Caco-2 (cell line): Measurements from ENCODE around the gene TNRC6B. TPM values are rescaled to one million over a fixed set of nuclear protein-coding genes. Genes with fewer than 3 reads are reported as not detected.

Source experiments
- BruUV-seq: library from RNA; stranded (reverse); fragments of 400-500 nt; replicated peaks from 2 replicates; lab custom pipeline; 2021; lab: Mats Ljungman, UMichigan
- CTCF ChIA-PET: fragments of 300-600 bp; sonication (Branson Sonifier 250); formaldehyde crosslinking; loops from one replicate; lab custom pipeline; 2022; ENCODE audit warnings: antibody characterized with exemption; lab: Charles Lee
- POLR2A ChIA-PET: fragments of 300-600 bp; sonication (Branson Sonifier 250); formaldehyde crosslinking; loops from one replicate; lab custom pipeline; 2022; ENCODE audit warnings: antibody characterized with exemption; lab: Charles Lee
- DNase-seq, 2 experiments: peaks; one replicate each; pipeline versions ENCODE4 v3.0.0 to v3.0.0-alpha.2; 2020 to 2022
- H3K27me3 ChIP-seq: replicated peaks from 2 replicates; pipeline ENCODE4 v1.6.0; 2011; ENCODE audit warnings: low read length; ENCODE audit not compliant: control insufficient read depth, insufficient read depth
- H3K36me3 ChIP-seq: 2 replicates; pipeline ENCODE4 v1.5.1; 2011; ENCODE audit warnings: low read length; ENCODE audit not compliant: control insufficient read depth, insufficient read depth
- H3K4me1 ChIP-seq: fragments of 250-450 bp; sonication (Bioruptor Pico); 2 replicates; pipeline ENCODE4 v1.5.1; 2020; ENCODE audit warnings: mild to moderate bottlenecking
- H3K4me3 ChIP-seq: 2 replicates; pipeline ENCODE4 v1.5.1; 2011; ENCODE audit warnings: low read depth, mild to moderate bottlenecking, control low read depth, low read length
- H3K9me3 ChIP-seq: fragments of 250-450 bp; sonication (Bioruptor Pico); 2 replicates; pipeline ENCODE4 v1.5.1; 2020; ENCODE audit warnings: mild to moderate bottlenecking, moderate library complexity
- H3K27ac Mint-ChIP-seq: one replicate; pipeline ENCODE4 v1.8.0; 2022; ENCODE audit warnings: mixed read lengths; ENCODE audit not compliant: unreplicated experiment
- H3K27me3 Mint-ChIP-seq: one replicate; pipeline ENCODE4 v1.8.0; 2022; ENCODE audit warnings: mixed read lengths; ENCODE audit not compliant: insufficient read depth, unreplicated experiment
- H3K36me3 Mint-ChIP-seq: one replicate; pipeline ENCODE4 v1.8.0; 2022; ENCODE audit warnings: mild to moderate bottlenecking, mixed read lengths; ENCODE audit not compliant: insufficient read depth, unreplicated experiment
- H3K4me1 Mint-ChIP-seq: one replicate; pipeline ENCODE4 v1.8.0; 2022; ENCODE audit warnings: low read depth, mixed read lengths; ENCODE audit not compliant: unreplicated experiment
- H3K4me3 Mint-ChIP-seq: one replicate; pipeline ENCODE4 v1.8.0; 2022; ENCODE audit warnings: mild to moderate bottlenecking, moderate library complexity, mixed read lengths; ENCODE audit not compliant: unreplicated experiment
- H3K9me3 Mint-ChIP-seq: one replicate; pipeline ENCODE4 v1.8.0; 2022; ENCODE audit warnings: mixed read lengths; ENCODE audit not compliant: unreplicated experiment
- intact Hi-C: fragments of 100-400 bp; cut with micrococcal nuclease; formaldehyde crosslinking; loops from one replicate; pipeline ENCODE4 v1.10.0; 2022; ENCODE audit not compliant: unreplicated experiment
- total RNA-seq: library from RNA; stranded (reverse); gene quantifications from 2 replicates; pipeline ENCODE4 v1.2.3, GENCODE V29; 2022
- TF ChIP-seq, protein P1 (sequence below), 2 experiments: fragments of 200-600 bp in 1 of 2; IDR thresholded peaks; 1 replicate in 1 of 2; 2 replicates in 1 of 2; pipeline versions ENCODE4 v1.5.1 to v1.8.0; 2011 to 2022; ENCODE audit warnings: antibody characterized with exemption in 1 of 2, control low read depth in 1 of 2, inconsistent platforms in 1 of 2, low read depth in 1 of 2, low read length in 1 of 2, mild to moderate bottlenecking in 1 of 2, moderate library complexity in 1 of 2; ENCODE audit not compliant: insufficient read depth in 1 of 2, severe bottlenecking in 1 of 2, unreplicated experiment in 1 of 2

The TNRC6B gene
- total RNA-seq, 1 experiment from 2014 or later, result 23.5 TPM

- H3K4me1 ChIP-seq, result no peaks in the 10 kb centered on the region
- DNase-seq, result no peak
- intact Hi-C loops, result no loop called here
- no peak overlapping the region for H3K27ac Mint-ChIP-seq
- no peaks in the 10 kb centered on the region for H3K9me3 ChIP-seq
- no peak overlapping the region for H3K4me3 Mint-ChIP-seq
- no peaks in the 10 kb centered on the region for H3K27me3 ChIP-seq
- BruUV-seq, result no TSS peak
- peaks cover 61% of the 10 kb centered on the region for H3K36me3 Mint-ChIP-seq
- TF ChIP-seq, protein P1, sequence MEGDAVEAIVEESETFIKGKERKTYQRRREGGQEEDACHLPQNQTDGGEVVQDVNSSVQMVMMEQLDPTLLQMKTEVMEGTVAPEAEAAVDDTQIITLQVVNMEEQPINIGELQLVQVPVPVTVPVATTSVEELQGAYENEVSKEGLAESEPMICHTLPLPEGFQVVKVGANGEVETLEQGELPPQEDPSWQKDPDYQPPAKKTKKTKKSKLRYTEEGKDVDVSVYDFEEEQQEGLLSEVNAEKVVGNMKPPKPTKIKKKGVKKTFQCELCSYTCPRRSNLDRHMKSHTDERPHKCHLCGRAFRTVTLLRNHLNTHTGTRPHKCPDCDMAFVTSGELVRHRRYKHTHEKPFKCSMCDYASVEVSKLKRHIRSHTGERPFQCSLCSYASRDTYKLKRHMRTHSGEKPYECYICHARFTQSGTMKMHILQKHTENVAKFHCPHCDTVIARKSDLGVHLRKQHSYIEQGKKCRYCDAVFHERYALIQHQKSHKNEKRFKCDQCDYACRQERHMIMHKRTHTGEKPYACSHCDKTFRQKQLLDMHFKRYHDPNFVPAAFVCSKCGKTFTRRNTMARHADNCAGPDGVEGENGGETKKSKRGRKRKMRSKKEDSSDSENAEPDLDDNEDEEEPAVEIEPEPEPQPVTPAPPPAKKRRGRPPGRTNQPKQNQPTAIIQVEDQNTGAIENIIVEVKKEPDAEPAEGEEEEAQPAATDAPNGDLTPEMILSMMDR (IDR thresholded peaks at IDR 0.05; ENCODE audit: insufficient read depth in 1 of 2, low read depth in 1 of 2, low read length in 1 of 2, severe bottlenecking in 1 of 2, unreplicated experiment in 1 of 2), result no peak
- H3K36me3 ChIP-seq, result no peaks in the 10 kb centered on the region
- no peak overlapping the region for H3K4me3 ChIP-seq
- CTCF ChIA-PET, result no interaction called here
- H3K4me1 Mint-ChIP-seq, result peaks cover 2% of the 10 kb centered on the region
- POLR2A ChIA-PET, result no interaction called here
- H3K27me3 Mint-ChIP-seq, result no peaks in the 10 kb centered on the region
- no peaks in the 10 kb centered on the region for H3K9me3 Mint-ChIP-seq
Observed at GRCh38 chr22:40368016-40368415, 190.3 kb downstream of the TNRC6B start.

GRCh38 chr22:40368836-40369235 is 191.1 kb downstream of the TNRC6B start:
- H3K4me3 ChIP-seq, result no peak overlapping the region
- ChIA-PET POLR2A (no interaction called here), CTCF (no interaction called here)
- peaks cover 59% of the 10 kb centered on the region for H3K36me3 Mint-ChIP-seq
- H3K4me3 Mint-ChIP-seq, result no peak overlapping the region
- intact Hi-C loops, result no loop called here
- no TSS peak for BruUV-seq
- no peak overlapping the region for H3K27ac Mint-ChIP-seq
- TF ChIP-seq, protein P1 (IDR thresholded peaks at IDR 0.05; ENCODE audit: insufficient read depth in 1 of 2, low read depth in 1 of 2, low read length in 1 of 2, severe bottlenecking in 1 of 2, unreplicated experiment in 1 of 2), result no peak
- no peaks in the 10 kb centered on the region for H3K9me3 Mint-ChIP-seq
- no peaks in the 10 kb centered on the region for H3K27me3 Mint-ChIP-seq
- no peaks in the 10 kb centered on the region for H3K36me3 ChIP-seq
- H3K9me3 ChIP-seq, result no peaks in the 10 kb centered on the region
- H3K4me1 Mint-ChIP-seq, result peaks cover 7% of the 10 kb centered on the region
- no peaks in the 10 kb centered on the region for H3K27me3 ChIP-seq
- DNase-seq, result no peak
- H3K4me1 ChIP-seq, result no peaks in the 10 kb centered on the region

- H3K4me1 Mint-ChIP-seq, result peaks cover 7% of the 10 kb centered on the region
- DNase-seq, result no peak
- intact Hi-C loops, result no loop called here
Observed at GRCh38 chr22:40374567-40374966, 196.8 kb downstream of the TNRC6B start.

More at GRCh38 chr22:40374567-40374966, 196.8 kb downstream of the TNRC6B start:
- H3K9me3 Mint-ChIP-seq, result no peaks in the 10 kb centered on the region
- no peaks in the 10 kb centered on the region for H3K27me3 Mint-ChIP-seq
- no peaks in the 10 kb centered on the region for H3K27me3 ChIP-seq
- peaks cover 31% of the 10 kb centered on the region for H3K36me3 Mint-ChIP-seq
- BruUV-seq, result no TSS peak
- CTCF ChIA-PET, result no interaction called here
- POLR2A ChIA-PET, result no interaction called here
- H3K9me3 ChIP-seq, result no peaks in the 10 kb centered on the region
- H3K27ac Mint-ChIP-seq, result no peak overlapping the region
- H3K4me3 ChIP-seq, result no peak overlapping the region
- no peaks in the 10 kb centered on the region for H3K36me3 ChIP-seq
- no peaks in the 10 kb centered on the region for H3K4me1 ChIP-seq
- no peak overlapping the region for H3K4me3 Mint-ChIP-seq
- TF ChIP-seq, protein P1 (IDR thresholded peaks at IDR 0.05; ENCODE audit: insufficient read depth in 1 of 2, low read depth in 1 of 2, low read length in 1 of 2, severe bottlenecking in 1 of 2, unreplicated experiment in 1 of 2), result no peak
